HG02884 (cell line): ENCODE data around the gene SLC25A21.

Source experiments
- ATAC-seq: cut with Tn5 transposase; IDR thresholded peaks from one replicate; pipeline ENCODE4 v1.9.1; 2021; ENCODE audit warnings: mild to moderate bottlenecking, moderate library complexity; ENCODE audit not compliant: unreplicated experiment

The SLC25A21 gene

DNA sequence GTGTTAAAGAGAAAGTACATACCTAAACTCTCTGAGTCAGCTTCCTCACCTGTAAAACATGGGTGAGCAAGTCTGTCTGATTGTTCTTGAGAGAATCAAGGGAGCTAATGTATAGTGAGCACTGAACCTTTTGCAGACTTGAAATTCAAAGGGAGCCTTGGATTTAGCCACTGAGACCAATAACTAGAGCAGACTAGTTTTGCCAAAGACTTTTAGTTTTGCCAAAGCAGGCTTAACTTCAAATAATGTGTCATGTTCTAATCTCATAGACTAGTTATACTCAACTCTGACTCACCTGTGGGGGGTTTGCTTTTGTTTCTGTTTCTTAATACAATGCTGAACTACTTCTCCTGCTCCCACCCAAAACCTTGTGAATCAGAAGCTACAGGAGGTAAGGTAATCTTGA is 123.7 kb downstream of the SLC25A21 start:
- no peak for ATAC-seq

- ATAC-seq: no peak
These were observed 124.4 kb downstream of the SLC25A21 start for GRCh38 chr14:37047996-37048395.

GRCh38 chr14:37047226-37047625 is 125.2 kb downstream of the SLC25A21 start:
- no peak for ATAC-seq

DNA sequence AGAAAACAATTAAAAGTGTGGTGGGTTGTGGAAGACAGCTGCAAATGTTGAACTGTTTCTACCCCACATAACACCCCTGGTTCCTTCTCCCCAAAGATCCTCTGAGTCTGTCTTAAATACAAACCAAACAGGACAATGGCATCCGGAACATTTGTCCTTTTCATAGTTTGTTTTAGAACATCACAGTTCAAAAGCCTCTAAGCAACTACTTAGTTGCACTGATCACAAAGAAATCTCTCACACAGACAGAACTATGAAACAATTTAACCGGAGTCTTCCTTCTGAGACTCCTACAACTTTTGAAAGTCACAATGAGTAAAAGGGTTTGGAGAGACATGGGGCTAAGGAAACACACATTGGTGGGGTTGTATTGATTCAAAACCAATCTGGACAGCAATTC is 125.6 kb downstream of the SLC25A21 start:
- no peak for ATAC-seq

DNA sequence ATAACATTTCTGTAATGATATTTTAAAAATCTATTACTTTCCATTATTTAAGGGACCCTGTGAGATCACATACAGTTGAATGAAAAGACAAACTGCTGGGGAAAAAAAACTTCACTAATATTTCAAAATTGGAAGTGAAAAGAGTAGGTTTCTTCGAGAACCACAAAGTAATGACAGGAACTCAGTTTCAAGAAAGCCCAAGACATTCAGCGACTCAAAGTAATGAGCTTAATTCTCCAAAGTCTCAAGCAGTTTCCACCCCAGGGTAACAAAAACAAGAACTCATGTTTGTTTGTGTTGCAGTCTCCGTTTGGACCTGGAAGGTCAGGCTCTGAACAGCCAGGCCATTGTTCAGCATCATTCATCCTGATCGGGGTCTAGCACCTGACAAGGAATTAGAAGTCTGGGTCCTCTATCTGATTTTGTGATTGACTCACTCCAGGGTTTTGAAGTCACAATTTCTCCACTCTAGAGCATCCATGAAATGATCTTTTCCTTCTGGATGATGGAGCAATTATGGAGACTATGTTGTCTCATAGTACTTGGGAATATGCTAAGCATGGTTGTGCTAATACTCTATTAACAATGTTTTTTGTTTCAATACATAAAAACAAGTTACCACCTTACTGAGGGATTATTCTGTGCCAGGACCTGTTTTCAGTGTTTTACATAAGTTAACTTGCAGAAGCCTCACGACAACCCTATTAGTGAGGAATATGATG is 126.9 kb downstream of the SLC25A21 start:
- no peak for ATAC-seq

DNA sequence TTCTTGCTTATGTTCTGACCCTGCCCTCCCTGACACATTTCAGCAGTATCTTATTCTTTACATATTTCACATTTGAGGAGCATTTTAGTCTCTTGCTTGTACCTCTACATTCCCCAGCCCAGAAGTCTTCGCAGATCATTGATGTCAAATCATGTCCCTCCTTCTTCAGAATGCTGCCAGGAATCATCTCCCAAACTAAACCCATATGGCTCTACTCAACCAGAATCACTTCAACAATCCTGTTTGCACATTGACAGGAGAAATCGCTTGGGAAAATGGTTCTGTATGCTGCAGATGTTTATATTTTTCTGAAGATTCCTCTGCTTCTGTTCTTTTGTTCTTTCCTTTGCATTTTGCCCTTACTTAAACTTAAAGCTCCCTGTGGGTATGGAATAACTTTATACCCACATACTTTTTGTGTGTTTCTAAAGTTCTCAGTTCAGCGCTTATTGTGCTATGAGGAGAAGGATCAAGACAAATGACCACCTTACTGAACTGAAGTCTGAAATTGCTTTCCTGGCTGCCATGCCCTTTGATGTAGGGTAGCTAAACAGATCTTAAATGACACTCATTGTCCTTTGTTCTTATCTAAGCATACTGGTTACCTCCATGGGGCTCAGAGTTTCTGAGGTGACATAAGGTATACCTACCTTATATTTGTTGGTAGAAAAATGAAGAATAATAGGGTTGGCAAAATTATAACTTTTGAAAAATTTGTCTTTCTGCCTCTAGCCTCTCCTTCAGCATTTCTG is 134.6 kb downstream of the SLC25A21 start:
- ATAC-seq: no peak

- no peak for ATAC-seq
These were observed 135.6 kb downstream of the SLC25A21 start for GRCh38 chr14:37036669-37037341.

- ATAC-seq: no peak
These were observed 137.0 kb downstream of the SLC25A21 start for GRCh38 chr14:37035401-37035800.

DNA sequence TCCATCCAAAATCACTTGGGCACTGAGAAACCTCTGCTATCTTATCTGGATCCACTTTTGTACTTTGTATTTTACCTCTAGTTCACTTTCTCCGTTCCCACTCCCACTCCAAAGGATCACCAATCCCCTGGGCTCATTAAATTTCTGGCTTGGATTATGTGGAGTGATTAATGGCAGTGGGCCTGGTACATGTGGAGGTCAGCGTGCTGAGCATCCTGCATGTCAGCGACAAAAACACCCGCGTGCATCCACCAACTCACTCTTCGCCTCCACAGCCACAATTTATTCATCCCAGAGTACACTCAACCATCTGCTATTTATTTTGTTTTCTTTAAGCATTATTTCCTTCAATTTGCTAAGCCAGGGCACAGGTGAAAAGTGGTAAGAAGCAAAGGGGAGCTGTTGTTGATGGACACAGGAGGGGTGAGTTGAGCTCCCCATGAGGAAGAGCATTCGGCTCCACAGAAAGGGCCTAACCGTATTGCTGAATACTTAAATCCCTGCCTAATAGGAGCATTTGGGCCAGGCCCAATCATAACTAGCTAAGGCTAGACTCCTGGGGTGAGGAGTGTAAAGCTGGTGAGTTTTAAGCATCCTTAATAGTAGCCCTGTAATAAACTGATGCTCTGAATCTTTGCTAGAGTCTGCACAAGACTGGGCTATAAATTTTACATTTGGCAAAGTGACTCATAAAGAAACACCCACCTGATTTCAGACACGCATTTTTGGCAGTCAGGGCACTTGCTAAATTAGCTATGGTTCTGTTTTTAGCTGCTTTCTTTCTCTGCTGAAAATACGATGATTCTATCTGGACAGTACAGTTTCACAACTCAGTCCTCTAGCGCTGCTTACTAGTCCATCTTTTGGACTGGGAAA is 137.8 kb downstream of the SLC25A21 start:
- no peak for ATAC-seq

DNA sequence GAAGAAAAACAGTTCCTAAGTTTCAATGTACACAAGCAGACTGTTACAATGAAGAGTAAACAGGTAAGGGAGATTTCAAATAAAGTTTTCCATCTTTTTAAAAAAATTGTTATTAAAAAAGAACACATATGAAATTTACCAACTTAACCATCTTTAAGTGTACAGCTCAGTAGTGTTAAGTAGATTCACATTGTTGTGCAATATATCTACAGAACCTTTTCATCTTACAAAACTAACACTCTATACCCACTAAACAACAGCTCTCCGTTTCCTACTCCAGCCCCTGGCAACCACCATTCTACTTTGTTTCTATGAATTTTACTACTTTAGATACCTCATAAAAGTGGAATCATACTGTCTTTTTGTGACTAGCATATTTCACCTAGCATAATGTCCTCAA is 139.5 kb downstream of the SLC25A21 start:
- no peak for ATAC-seq

DNA sequence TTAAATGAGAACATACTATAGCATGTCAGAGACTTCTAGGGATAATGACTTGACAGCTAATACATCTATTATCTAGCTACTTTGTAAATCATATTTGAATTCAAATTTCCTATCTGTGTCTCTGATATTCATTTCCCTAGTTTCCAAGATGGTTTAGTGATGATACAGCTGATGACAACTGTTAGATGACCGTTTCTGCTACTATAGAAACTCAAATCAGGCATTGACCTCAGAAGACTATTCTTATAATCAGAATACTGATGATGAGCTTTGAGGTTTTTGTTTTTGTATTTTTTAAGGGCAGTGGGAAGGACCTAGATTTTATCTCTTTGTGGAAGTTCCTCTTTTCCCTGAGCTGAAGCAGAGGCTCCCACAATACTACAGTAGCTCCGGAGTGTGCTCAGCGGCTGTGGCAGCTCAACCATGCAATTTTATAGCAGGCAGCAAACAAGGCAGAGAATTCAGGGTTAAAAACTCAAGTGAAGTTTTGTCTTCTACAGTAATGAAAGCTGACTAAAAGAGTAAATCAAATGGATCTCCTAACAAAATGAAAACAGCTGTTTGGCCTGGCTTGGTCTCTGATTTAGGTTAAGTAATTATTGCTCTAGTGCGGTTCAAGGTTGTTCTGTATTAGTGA is 145.1 kb downstream of the SLC25A21 start:
- no peak for ATAC-seq

- ATAC-seq: no peak
These were observed 148.4 kb downstream of the SLC25A21 start for GRCh38 chr14:37023875-37024565.

- ATAC-seq: no peak
These were observed 151.0 kb downstream of the SLC25A21 start for GRCh38 chr14:37021390-37021789.

DNA sequence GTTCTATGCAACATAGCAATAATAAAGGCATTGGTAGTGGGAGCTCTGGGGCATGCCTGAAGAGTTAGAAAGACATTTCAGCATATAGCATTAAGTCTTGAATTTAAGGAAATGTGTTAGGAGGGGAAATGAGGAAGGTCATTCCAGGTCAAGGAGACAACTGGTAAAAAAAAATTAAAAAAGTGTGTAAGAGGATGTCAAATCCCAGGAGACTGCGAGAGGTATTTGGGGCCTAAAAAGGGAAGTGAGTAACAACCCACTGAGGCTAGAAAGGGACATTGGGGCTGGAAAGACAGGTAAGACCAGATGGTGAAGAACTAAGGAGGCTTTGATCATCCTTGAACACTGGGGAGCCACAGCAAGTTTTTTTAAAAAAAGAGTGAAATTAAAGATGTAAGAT is 152.9 kb downstream of the SLC25A21 start:
- ATAC-seq: no peak

DNA sequence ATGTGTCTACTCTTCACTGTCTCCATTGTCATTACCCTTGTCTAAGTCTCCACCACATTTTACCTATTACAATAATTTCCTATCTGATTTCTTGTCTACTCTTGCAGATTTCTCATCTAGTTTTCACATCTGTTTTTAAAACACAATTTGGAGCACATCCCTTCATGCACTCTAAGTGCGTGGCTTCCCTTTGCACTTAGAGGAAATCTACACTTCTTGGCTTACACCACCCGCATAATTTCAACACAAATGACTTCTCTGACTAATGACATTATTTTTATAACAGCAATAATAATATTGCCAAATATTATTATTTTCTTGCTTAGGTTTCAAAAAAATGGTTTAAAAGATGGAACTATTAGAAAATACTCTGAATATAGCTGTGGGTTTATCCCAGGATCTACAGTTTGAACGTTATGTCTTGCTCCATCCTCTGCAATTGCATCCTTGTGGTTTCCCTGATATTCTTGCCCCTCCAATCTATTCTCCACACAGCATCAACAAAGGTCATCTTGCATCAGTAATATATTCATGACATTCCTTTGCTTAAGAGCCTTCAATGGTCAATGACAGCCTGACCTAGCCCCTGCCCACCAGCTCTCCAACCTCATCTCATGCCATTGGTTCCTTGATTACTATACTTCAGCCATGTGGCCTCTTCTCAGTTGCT is 153.7 kb downstream of the SLC25A21 start:
- ATAC-seq: no peak

DNA sequence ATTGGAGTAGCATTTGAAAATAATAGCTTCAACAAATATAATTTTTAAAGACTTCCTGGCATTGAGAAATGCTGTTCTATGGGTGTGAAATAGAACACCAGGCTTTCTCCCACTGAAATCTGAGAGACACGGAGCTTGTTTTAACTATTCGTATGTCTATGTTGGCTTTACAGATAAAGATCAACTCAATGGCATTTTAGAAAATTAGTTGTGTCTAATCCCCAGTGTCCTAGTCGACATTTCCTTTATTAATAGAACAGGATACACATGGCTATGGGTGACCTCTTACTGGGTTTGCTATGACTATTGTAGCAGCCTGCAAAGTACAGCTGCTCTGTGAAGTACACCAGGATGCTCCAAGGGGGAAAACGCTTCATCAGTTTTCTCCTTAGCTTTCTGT is 159.3 kb downstream of the SLC25A21 start:
- ATAC-seq: no peak

DNA sequence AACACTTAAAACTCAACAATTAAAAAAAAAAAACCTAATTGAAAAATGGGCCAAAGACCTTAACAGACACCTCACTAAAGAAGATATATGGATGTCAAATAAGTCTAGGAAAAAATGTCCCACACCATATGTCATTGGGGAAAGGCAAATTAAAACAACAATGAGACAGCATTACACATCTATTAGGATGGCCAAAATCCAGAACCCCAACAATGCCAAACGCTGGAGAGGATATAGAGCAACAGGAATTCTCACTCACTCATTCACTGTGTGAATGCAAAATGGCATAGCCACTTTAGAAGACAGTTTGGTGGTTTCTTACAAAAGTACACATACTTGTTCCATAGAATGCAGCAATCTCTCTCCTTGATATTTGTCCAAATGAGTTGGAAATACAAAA is 173.7 kb downstream of the SLC25A21 start:
- no peak for ATAC-seq

- no peak for ATAC-seq
These were observed 174.6 kb downstream of the SLC25A21 start for GRCh38 chr14:36997843-36998242.

DNA sequence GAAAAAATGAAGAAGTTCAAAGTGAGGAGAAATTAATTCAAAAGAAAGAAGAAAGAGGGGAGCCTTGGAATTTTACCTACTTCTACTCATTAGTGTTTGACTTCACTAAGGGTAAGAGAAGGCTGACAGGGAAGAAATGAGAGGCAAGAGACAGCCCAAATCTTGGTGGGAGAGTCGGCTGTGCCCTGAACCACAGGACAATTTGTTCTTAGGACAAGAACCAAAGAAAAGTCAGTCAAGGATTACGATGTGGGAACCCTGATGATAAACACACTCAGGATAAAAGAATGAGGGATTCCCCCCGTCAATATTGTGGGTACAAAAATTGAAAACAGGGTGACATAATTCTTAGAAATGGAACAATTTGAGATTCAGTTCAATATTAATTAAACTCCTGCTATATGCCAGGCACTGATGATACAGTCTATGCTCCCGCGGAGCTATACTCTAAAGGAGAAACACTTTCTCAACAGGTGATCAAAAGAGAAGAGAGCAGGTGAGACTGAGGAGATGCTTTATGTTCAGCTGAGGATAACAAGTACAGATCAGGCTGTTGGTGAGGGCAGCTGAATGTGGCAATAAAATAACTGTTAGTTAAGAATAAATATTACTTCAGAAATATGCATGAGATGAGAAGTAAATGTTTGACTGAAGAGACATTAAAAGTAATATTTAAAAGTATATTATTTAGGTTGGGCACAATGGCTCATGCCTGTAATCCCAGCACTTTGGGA is 175.4 kb downstream of the SLC25A21 start:
- no peak for ATAC-seq
